ENCODE results near the gene CDX1. TPM values are rescaled to one million over a fixed set of nuclear protein-coding genes. Genes with fewer than 3 reads are reported as not detected.

Gene CDX1
- total and polyA plus RNA-seq, 8 donors: 0.31 to 472 (median 2.0) TPM; not detected in 5

- Histone ChIP-seq H3K4me1 (peaks cover 0 to 6% (median 0%) of the 10 kb centered on the region in 4 donors), H3K27me3 (no peaks in the 10 kb centered on the region), H3K27ac (no peak overlapping the region), H3K4me3 (no peak overlapping the region), H3K9me3 (no peaks in the 10 kb centered on the region), H3K36me3 (peaks cover 14 to 89% (median 81%) of the 10 kb centered on the region in 4 donors)
- 75 to 87% (median 81%) methylated on average over 10 of the region's 10 CpGs for WGBS, 5 donors
- intact Hi-C loops (cut with DNase I; ENCODE audit: low total_unique reads): no loop called here
- TF ChIP-seq CTCF (IDR thresholded peaks at IDR 0.05): no peak
- no peak for TF ChIP-seq POLR2AphosphoS5 (IDR thresholded peaks at IDR 0.05)
- TF ChIP-seq POLR2A (IDR thresholded peaks at IDR 0.05): no peak
- no peak for TF ChIP-seq EP300 (IDR thresholded peaks at IDR 0.05)
- DNase-seq: no peak
Observed at GRCh38 chr5:150119421-150120061, 47.0 kb upstream of the CDX1 start.

- DNase-seq: no peak
- Histone ChIP-seq H3K36me3 (peaks cover 15 to 93% (median 85%) of the 10 kb centered on the region in 4 donors), H3K27me3 (no peaks in the 10 kb centered on the region), H3K4me1 (peaks cover 0 to 6% (median 0%) of the 10 kb centered on the region in 4 donors), H3K4me3 (no peak overlapping the region), H3K9me3 (no peaks in the 10 kb centered on the region), H3K27ac (no peak overlapping the region)
- TF ChIP-seq POLR2AphosphoS5 (IDR thresholded peaks at IDR 0.05): no peak
- 81 to 100% (median 99%) methylated on average over 3 of the region's 3 CpGs for WGBS, 5 donors
- intact Hi-C loops (cut with DNase I; ENCODE audit: low total_unique reads): no loop called here
Observed at GRCh38 chr5:150120062-150120441, 46.5 kb upstream of the CDX1 start.

- Histone ChIP-seq H3K27me3 (no peaks in the 10 kb centered on the region), H3K4me1 (peaks cover 0 to 6% (median 0%) of the 10 kb centered on the region in 4 donors), H3K4me3 (no peak overlapping the region), H3K27ac (no peak overlapping the region), H3K9me3 (no peaks in the 10 kb centered on the region), H3K36me3 (peaks cover 20 to 96% (median 88%) of the 10 kb centered on the region in 4 donors)
- intact Hi-C loops (cut with DNase I; ENCODE audit: low total_unique reads): no loop called here
- TF ChIP-seq CTCF (IDR thresholded peaks at IDR 0.05) (no peak), POLR2A (IDR thresholded peaks at IDR 0.05) (no peak), POLR2AphosphoS5 (IDR thresholded peaks at IDR 0.05) (no peak), EP300 (IDR thresholded peaks at IDR 0.05) (no peak)
- DNase-seq: no peak
- 76 to 86% (median 79%) methylated on average over 15 to 19 of the region's 19 CpGs for WGBS, 5 donors
Observed at GRCh38 chr5:150120617-150121447, 45.7 kb upstream of the CDX1 start.

GRCh38 chr5:150121448-150122157 lies 45.0 kb upstream of the CDX1 start:
- no peak for DNase-seq

More at GRCh38 chr5:150121448-150122157, 45.0 kb upstream of the CDX1 start:
- Histone ChIP-seq H3K4me3 (no peak overlapping the region), H3K4me1 (peaks cover 0 to 6% (median 0%) of the 10 kb centered on the region in 4 donors), H3K27me3 (no peaks in the 10 kb centered on the region), H3K36me3 (peaks cover 20 to 96% (median 88%) of the 10 kb centered on the region in 4 donors), H3K9me3 (no peaks in the 10 kb centered on the region), H3K27ac (no peak overlapping the region)
- intact Hi-C loops (cut with DNase I; ENCODE audit: low total_unique reads): no loop called here
- TF ChIP-seq EP300 (IDR thresholded peaks at IDR 0.05): no peak
- TF ChIP-seq CTCF (IDR thresholded peaks at IDR 0.05): no peak
- no peak for TF ChIP-seq POLR2A (IDR thresholded peaks at IDR 0.05)
- TF ChIP-seq POLR2AphosphoS5 (IDR thresholded peaks at IDR 0.05): no peak
- 90 to 96% (median 94%) methylated on average over 14 of the region's 14 CpGs for WGBS, 5 donors
